Right lobe of liver (tissue), 4 donors: ENCODE data around the gene TOR1AIP1.

Experiments
- CTCF ChIP-seq, 4 donors: fragments of 200-600 bp in 3 of 4; fragments of 450-650 bp in 1 of 4; IDR thresholded peaks; one replicate each; pipeline versions ENCODE4 v1.5.1 to v1.8.0; 2016 to 2022; ENCODE audit warnings: antibody characterized with exemption in 4 of 4, mild to moderate bottlenecking in 2 of 4
- POLR2A ChIP-seq: fragments of 450-650 bp; IDR thresholded peaks from one replicate; pipeline ENCODE4 v1.6.1; 2017; ENCODE audit warnings: antibody characterized with exemption, mild to moderate bottlenecking
- donor health status: DM: no; HTN: no; CAD: no.
- donor health status: DM: no; HTN: no; CAD: no.
- donor health status: DM: no; HTN: yes; CAD: no.

GRCh38 chr1:179923029-179923428 is 40.9 kb downstream of the TOR1AIP1 start:
- TF ChIP-seq CTCF (IDR thresholded peaks at IDR 0.05) (no peak), POLR2A (no peak)
